ENCODE results near the gene PHTF2.

Gene PHTF2

DNA sequence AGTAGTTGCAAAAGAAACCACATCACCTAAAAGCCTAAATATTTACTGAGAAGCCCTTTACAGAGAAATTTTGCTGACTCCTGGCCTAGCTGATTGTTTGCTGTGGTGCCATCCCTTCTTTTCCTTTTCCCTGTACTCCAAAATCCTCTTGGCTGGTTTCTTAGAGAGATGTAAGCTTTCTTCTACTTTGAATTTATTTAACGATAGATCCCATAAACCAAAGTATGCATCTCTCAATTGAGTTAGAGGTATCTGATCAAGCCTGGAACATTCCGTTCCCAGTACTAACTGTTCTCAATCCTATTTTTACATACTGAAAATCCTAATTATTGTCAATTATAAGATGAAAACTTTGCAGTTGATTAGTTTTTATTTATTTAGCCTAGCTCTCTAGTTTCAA is 6.6 kb upstream of the PHTF2 start:
- FAIRE-seq (no peak), DNase-seq (ENCODE audit: low spot score) (no peak)

DNA sequence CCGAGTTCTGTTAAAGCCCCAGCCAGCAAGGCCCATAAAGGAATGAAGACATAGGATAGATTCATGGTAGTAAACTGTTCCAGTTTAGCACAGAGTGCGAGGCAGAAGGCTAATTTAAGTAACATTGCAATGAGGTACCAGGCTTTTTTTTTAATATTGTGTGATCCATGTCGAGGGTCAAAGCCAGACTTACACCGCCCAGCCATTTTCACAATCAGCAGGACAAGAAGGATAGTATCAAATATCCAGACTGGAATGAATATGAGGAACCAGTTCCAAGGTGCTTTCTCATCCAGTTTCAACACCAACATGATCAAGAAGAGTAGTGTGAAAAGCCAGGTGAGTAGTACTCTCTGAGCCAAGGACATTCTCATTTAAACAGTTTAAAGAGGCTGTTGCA is 4.6 kb upstream of the PHTF2 start:
- DNase-seq (ENCODE audit: low spot score), result no peak
- no peak for FAIRE-seq

DNA sequence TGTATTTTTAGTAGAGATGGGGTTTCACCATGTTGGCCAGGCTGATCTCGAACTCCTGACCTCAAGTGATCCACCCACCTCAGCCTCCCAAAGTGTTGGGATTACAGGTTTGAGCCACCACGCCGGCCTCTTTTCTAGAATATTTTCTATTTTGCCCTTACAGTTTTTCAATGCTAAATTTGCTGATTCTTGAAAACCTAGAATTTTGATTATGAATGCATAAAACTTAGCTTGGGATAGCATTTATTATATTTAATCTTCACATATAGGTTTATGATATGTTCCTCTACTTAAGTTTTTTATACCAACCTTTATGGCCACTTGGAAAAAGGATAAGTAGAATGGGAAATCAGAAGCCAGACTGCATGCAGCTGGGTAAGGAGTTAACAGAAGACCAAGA is 2.5 kb upstream of the PHTF2 start:
- no peak for FAIRE-seq

DNA sequence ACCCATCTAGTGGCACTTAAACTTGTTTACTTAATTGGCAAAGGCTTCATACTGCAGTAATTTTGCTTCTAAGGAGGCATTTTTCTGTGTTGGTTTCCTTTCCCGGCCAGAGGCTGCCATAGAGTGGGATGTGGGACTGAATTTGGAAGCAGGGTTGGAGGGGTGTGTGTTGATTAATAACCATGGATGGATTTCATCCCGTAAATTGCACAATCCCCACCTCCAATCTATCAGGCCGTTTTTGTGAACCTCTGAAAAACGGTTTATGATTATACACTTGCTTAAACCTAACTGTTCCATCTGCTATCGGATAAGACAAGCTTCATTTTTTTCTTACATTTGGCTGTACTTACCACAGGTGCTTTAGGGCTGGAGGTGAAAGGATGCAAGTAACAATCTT is 1.6 kb upstream of the PHTF2 start:
- FAIRE-seq (no peak), DNase-seq (ENCODE audit: low spot score) (no peak)

More for the DNA sequence above, 2.5 kb upstream of the PHTF2 start:
- DNase-seq (ENCODE audit: low spot score), result no peak

DNA sequence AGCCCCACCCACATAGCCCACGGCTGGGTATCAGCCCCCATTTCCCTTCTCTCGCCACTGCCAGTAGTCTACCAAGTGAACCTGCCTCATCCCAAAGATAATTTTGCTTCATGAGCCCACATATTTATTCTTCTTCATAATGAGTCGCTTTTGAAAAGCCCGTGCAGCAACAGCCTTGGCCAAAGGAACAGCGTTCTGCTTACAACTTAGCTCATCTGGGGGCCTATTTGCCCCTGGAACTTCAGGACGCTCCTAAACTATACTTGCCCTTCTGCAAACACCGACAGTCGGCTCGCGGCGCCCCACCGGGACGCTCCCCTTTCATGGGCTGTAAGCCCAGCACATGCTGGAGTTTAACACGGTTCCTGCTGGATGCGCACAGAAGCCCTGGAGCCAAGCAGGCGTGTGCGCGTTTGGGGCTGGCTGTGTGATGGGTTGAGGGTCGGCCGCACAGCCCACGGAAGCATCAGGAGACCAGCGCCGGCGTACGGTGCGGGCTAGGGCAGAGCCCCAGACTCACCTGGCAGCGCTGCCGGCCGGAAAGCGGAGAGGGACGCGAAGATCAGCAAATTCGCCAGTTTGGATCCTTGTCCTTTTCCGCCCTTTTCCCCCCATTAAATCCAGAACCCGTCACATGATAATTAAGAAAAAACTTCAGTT is 709 bp upstream of the PHTF2 start:
- FAIRE-seq (no peak), DNase-seq (ENCODE audit: low spot score) (no peak)

DNA sequence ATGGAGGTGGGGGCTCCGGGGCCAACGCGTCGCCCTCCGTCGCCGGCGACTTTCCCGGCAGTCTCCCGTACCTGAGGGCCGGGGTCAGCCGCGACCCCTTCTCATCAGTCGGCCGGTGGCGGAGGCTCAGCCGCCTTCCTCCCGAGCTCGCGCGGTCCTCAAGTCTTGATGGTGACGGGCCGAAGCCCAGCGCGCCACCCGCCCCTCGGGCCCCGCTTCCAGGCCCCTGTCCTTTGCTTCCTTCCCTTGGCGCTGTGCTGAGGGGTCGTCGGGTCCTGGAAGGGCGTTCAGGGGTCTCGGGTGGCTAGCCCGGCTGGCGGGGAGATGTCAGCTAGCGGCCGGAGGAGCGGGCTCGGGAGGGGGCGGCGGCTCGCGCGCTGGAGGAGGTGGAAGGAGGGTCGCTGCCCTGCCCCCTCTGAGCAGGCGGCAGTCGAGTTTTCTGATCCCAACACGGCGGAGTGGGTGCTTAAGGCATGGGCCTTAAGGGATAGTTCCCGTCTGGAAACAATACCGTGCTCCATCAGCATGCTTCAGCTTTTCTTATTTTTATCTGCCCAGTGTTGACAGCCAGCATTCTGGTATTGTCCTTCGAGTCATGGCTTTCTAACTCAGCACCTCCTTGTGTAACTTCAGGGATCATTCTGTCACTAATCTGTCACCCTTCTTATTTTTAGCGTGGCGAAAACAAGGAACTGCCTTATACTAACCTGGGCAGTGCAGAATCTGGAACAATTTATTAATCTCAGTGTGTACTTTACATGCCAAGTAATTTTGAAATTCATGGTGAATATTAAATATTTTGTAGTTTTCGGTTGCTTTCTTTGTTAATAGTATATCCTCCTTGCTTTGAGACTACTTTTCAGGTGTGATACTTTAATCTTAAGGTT is 748 bp downstream of the PHTF2 start:
- FAIRE-seq, result no peak

DNA sequence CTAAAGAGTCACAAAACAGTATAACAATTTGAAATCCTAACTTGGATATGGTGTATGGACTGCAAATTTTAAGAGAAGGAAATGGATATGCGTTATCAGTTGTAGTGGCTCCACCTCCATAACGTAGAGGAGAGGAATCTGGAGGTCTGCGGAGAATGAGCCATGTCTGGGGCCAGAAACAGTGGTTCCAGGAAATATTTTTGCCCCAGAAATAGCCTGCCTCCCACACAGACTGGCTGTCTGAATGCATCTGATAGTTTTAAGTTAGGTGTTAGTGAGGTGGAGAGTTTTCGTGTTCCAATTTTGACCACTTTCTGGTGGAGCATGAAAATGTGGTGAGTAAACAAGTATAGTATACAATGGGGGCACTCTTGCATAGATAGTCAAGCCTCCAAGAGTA is 1.6 kb downstream of the PHTF2 start:
- FAIRE-seq (no peak), DNase-seq (ENCODE audit: low spot score) (peak; percentile 4)

More for the DNA sequence above, 748 bp downstream of the PHTF2 start:
- peak; percentile 33 for DNase-seq (ENCODE audit: low spot score)

DNA sequence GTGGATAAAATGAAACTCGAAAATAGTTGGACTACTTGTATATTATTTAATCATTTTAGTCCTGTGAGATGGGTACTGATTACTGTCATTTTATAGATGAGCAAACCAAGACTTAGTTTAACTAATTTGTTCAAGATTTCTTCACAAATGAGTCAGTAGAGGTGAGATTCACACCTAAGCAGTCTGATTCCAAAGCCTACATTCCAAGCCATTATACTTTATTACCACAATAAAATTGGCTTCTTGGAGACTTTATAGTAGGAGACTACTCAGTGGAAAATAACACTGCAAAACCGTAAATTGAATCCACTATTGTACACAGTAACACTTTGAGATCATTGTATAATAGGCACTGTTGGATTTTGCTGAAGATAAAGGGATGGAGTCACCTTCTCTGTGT is 2.2 kb downstream of the PHTF2 start:
- FAIRE-seq, result no peak
- no peak for DNase-seq (ENCODE audit: low spot score)

DNA sequence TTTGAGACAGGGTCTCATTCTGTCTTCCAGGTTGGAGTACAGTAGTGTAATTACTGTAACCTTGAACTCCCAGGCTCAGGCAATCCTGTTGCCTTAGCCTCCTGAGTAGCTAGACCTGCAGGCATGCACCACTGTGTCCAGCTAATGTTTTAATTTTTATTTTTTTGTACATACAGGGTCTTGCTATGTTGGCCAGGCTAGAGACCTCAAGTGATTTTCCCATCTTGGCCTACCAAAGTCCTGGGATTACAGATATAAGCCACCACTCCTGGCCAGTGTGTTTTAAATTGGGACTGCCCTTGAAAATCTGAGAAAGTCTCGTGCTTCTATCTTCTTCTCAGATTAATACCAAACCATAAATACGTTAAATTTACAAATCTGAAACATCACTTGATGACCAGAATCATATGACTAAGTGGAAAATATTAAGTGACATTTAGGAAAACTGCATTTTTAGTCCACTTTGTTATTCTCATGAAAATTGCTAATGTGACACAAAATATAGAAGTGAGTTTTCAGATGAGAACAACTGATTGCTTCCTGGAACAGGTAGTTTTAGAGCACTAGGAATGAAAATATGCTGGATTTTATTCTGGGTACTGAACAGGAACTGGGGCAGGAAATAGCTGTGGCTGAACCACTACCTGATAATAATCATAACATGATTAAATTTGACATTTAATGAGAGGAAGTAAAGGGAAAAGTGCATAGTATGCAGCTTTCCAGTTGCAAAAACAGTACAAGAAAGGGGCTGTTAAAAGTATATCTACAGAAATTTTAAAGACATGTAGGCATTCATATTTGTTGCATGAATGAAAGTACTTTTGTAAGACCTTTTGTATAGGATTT is 4.2 kb downstream of the PHTF2 start:
- DNase-seq (ENCODE audit: low spot score), result no peak
- no peak for FAIRE-seq

DNA sequence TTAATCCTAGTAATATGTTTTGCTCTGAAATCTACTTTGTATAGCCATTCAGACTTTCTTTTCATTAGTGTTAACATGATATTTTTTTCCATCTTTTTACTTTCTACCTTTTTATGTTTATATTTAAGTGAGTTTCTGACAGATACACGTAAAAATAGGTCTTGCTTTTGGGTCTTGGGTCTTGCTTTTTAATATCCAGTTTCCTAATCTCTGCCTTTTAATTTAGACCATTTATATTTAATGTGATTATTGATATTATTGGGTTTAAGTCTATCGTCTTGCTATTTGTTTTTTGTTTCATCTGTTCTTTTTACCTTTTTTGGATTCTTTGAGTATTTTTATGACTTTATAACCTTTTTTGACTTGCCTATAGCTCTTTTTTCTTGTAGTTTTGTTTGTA is 7.9 kb downstream of the PHTF2 start:
- no peak for DNase-seq (ENCODE audit: low spot score)
- no peak for FAIRE-seq

DNA sequence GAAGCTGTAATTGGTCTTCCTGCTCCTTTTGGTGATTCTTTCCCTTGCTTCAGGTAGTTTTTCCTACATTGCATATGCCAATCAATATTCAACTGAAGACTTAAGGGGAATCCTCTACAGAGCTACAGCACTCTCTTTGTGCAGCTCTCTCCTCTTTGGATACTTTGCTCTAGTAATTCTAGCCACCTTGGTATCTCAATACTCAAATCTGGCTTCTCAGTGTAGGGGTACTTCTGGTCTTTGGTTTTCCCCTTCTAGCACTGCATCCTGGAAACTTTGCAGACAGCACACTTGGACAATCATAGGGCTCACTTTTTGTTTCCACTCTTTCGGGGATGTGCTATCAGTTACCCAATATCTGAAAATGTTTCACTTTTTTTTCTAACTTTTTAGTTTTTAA is 9.9 kb downstream of the PHTF2 start:
- DNase-seq (ENCODE audit: low spot score), result no peak
- FAIRE-seq, result no peak

DNA sequence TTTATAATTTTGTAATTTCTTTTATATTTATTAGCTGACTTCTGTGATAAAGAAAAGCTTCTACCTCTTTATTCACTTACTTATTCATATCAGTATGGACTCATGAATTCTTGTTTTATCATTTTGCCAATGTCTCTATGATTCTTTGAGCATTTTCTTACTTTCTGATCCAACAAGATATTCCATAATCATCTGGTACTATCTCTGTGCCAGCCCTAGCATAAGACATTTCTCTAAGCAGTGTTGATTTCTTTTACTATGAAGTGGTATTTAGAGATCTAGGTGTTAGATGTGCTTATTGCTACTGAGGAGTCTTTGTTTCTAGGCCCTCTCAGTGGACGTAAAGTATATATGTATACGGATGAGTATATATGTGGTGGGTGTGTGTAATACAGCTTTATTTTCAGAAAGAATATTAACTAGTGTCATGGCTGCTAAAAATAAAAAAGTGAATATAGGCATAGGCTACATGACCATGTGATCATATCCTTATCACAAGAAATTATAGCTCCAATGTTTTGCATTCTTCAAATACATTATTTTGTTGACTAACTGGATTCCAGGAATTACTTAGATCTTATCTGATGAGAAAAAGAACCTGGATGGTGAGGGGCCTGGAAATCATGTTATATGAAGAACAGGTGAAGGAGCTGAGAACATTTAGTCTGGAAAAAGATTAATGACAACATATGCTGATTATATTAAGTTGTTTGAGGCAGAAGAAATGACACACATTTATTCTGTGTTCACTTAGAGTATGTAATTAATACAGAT is 13.1 kb downstream of the PHTF2 start:
- DNase-seq (ENCODE audit: low spot score) (no peak), FAIRE-seq (no peak)

DNA sequence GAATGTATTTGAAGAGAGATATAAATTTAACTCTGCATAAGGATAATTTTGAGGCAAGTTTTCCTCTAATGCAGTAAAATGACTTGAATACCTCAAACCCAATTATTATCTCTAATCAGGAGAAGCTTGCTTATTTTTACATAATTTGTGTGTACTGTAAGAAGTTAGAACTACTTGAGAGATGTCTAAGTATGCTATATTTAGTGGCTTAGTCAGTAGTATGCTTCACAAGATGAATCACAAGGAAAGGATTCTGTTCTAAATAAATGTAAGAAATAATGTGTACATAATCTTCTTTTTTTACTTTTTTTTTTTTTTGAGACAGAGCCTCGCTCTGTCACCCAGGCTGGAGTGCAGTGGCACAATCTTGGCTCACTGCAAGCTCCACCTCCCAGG is 13.7 kb downstream of the PHTF2 start:
- FAIRE-seq, result no peak

DNA sequence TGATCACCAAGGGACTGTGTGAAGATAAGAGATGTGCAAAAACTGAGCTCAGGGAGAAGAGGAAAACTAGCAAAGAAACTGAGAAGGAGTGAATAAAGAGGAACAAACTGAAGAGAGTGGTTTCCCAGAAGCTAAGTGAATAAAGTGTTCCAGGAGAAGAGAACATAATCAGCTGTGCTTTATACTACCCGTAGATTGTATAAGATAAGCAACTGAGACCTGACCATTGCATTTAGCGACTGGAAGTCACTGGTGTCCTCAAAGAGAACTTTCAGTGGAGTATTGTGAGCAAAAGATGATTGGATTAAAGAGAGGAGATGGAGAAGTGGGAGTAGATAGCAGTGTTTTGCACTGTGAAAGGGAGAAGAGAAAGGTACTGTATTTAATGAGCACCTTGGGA is 14.6 kb downstream of the PHTF2 start:
- no peak for DNase-seq (ENCODE audit: low spot score)
- FAIRE-seq, result no peak

More for the DNA sequence above, 13.7 kb downstream of the PHTF2 start:
- no peak for DNase-seq (ENCODE audit: low spot score)

DNA sequence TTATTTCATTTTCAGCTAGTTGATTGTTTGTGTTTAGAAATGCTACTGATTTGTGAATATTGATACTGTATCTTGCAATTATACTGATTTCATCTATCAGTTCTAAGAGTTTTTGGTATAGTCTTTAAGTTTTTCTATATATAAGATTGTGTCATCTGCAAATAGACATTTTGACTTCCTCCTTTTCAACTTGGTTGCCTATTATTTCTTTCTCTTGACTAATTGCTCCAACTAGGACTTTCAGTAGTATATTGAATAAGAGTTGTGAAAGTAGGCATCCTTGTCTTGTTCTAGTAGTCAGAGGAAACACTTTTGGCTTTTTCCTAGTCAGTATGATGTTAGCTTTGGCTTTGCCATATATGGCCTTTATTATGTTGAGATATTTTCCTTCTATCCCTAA is 20.4 kb downstream of the PHTF2 start:
- no peak for FAIRE-seq

DNA sequence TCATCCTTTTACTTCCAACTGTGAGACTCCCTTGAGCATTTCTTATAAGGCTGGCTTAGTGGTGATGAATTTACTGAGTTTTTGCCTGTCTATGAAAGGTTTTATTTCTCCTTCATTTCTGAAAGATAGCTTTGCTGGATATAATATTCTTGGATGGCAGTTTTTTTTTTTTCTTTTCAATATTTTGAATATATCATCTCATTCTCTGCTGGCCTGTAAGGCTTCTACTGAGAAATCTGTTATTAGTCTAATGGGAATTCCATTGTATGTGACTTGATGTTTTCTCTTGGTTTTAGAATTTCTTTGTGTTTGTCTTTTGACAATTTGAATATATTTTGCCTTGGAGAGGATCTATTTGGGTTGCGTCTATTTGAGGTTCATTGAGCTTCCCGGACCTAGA is 22.4 kb downstream of the PHTF2 start:
- FAIRE-seq, result no peak
- DNase-seq (ENCODE audit: low spot score), result no peak

More for the DNA sequence above, 20.4 kb downstream of the PHTF2 start:
- DNase-seq (ENCODE audit: low spot score), result no peak

DNA sequence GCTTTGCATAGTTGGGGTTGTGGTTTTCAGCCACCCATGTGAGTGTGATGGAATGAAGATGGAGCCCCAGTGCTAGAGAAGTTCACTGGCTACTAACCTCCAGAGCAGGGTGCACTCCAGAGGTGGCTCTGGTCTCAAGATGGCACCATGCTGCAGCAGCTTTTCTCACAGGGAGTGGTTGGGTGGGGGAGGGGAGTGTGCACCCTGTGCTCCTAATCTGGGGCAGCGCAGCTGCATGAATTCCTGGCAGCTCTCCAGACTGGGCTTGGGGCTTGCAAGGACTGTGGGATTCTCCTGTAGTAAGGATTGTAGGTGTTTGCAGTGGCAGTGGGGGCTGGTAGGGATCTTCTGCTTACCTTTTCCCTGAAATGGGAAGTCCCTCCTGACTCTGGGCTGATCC is 23.7 kb downstream of the PHTF2 start:
- FAIRE-seq, result no peak

DNA sequence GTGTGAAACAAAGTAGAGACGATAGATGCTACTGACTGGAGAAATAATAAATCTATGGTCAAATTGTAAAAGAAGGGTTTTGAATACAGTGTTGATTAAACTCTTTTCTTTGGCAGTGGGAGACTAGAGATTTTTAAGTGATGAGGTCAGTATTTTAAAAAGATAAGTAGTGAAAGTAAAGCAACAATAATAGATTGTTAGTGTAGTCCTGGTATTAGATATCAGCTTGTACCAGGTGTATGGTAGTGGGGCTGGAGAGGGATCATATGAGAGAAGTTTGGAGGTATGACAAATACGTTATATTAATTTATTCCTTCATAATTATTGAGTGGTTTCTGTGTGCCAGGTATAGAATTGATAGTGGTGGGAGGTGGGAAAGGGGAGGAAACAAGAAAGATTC is 25.2 kb downstream of the PHTF2 start:
- no peak for DNase-seq (ENCODE audit: low spot score)
- FAIRE-seq, result no peak

More for the DNA sequence above, 23.7 kb downstream of the PHTF2 start:
- no peak for DNase-seq (ENCODE audit: low spot score)

DNA sequence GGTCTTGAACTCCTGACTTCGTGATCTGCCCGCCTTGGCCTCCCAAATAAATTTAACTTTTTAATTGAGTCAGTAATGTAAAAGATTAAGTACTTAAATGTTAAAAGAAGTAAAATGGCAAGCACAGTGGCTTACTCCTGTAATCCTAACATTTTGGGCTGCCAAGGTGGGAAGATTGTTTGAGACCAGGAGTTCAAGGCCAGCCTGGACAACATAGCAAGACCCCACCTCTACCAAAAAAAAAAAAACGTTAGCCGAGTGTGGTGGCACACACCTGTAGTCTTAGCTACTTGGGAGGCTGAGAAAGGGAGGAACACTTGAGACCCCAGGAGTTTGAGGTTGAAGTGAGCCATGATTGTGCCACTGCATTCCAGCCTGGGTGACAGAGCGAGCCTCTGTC is 26.1 kb downstream of the PHTF2 start:
- FAIRE-seq, result no peak

DNA sequence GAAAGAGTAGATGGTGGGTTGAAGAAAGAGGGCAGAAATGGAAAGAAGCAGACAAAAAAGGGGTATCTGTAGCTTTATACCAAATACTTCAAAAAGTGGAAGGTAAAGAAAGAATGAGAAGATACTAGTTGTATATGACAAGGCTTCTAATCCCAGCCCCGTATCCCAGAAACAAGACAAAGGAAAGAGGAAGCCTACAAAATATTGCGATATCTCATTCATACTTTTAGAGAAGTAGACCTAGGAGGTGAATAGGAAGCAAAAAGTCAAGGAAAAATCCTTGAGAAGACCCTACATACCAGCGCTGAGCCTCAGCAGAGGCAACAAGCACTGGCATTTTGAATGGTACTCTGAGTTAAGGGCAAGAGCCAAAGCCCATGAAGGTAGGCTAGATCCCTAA is 26.6 kb downstream of the PHTF2 start:
- DNase-seq (ENCODE audit: low spot score), result no peak
- FAIRE-seq, result no peak

More for the DNA sequence above, 26.1 kb downstream of the PHTF2 start:
- DNase-seq (ENCODE audit: low spot score), result no peak

DNA sequence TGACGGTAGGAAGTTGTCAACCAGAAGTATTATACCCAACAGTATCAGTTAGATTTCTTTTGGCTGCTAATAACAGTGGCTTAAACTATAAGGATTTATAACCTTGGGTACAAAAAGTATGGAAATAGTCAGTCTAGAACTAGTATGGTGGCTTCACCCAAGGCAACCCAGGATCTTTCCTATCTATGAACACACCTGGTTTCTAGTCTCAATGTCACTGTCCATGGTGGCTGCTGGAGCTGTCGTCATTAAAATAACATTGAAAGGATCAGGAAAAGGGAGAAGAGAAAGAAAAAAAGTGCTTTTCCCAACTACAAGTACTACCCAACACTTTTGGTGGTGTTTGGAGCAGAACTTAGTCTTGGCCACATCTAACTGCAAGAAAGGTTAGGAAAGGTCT is 27.7 kb downstream of the PHTF2 start:
- FAIRE-seq (no peak), DNase-seq (ENCODE audit: low spot score) (no peak)

Data from urothelium cell line (cell line).